HepG2 (cell line): ENCODE measurements around the gene HSD3B7. TPM values are rescaled to one million over a fixed set of nuclear protein-coding genes. Genes with fewer than 3 reads are reported as not detected.
A peak's percentile ranks its signal among the peaks of the same experiment; 100 is the strongest.

Experiments used
- ARID4A ChIP-seq: sonication (generic); formaldehyde crosslinking; IDR thresholded peaks from 2 replicates; pipeline ENCODE4 v1.5.0; 2020; ENCODE audit warnings: mild to moderate bottlenecking, missing genetic modification reagents, borderline replicate concordance
- GLMP ChIP-seq: sonication (generic); formaldehyde crosslinking; IDR thresholded peaks from 2 replicates; pipeline ENCODE4 v1.9.0; 2021; ENCODE audit warnings: missing genetic modification reagents, mild to moderate bottlenecking, borderline replicate concordance
- GMEB2 ChIP-seq: IDR thresholded peaks from 2 replicates; pipeline ENCODE4 v1.6.1; 2016; ENCODE audit warnings: missing biosample characterization, missing genetic modification reagents, low read depth
- HES4 ChIP-seq: sonication (generic); formaldehyde crosslinking; IDR thresholded peaks from 2 replicates; pipeline ENCODE4 v1.9.0; 2021; ENCODE audit warnings: mild to moderate bottlenecking, missing genetic modification reagents, borderline replicate concordance
- MTERF4 ChIP-seq: sonication (generic); formaldehyde crosslinking; IDR thresholded peaks from 2 replicates; pipeline ENCODE4 v1.8.0; 2023; ENCODE audit warnings: mild to moderate bottlenecking, missing genetic modification reagents
- PHF8 ChIP-seq: sonication (generic); formaldehyde crosslinking; IDR thresholded peaks from 2 replicates; pipeline ENCODE4 v1.5.0; 2020; ENCODE audit warnings: missing genetic modification reagents
- RNF219 ChIP-seq: sonication (generic); formaldehyde crosslinking; IDR thresholded peaks from 2 replicates; pipeline ENCODE4 v1.5.0; 2020; ENCODE audit warnings: mild to moderate bottlenecking, missing genetic modification reagents
- RXRA ChIP-seq: sonication (generic); formaldehyde crosslinking; IDR thresholded peaks from 2 replicates; pipeline ENCODE4 v1.5.1; 2020; ENCODE audit warnings: missing genetic modification reagents
- U2AF2 ChIP-seq: fragments of 200-400 bp; formaldehyde crosslinking; IDR thresholded peaks from 2 replicates; pipeline ENCODE4 v1.6.1; 2017; ENCODE audit warnings: low read depth, mild to moderate bottlenecking, low read length
- ZFYVE20 ChIP-seq: sonication (generic); formaldehyde crosslinking; IDR thresholded peaks from 2 replicates; pipeline ENCODE4 v1.8.0; 2023; ENCODE audit warnings: low read depth, mild to moderate bottlenecking, moderate library complexity, missing genetic modification reagents, borderline replicate concordance
- ZIK1 ChIP-seq: sonication (generic); formaldehyde crosslinking; IDR thresholded peaks from 2 replicates; pipeline ENCODE4 v1.5.0; 2020; ENCODE audit warnings: mild to moderate bottlenecking, low read depth, missing genetic modification reagents, borderline replicate concordance
- ZNF20 ChIP-seq: sonication (generic); formaldehyde crosslinking; IDR thresholded peaks from 2 replicates; pipeline ENCODE4 v1.4.0; 2020; ENCODE audit warnings: mild to moderate bottlenecking, moderate library complexity, missing genetic modification reagents
- ZNF710 ChIP-seq: sonication (generic); formaldehyde crosslinking; IDR thresholded peaks from 2 replicates; pipeline ENCODE4 v1.5.0; 2020; ENCODE audit warnings: mild to moderate bottlenecking, missing genetic modification reagents, borderline replicate concordance
- ZNF891 ChIP-seq: sonication (generic); formaldehyde crosslinking; IDR thresholded peaks from 2 replicates; pipeline ENCODE4 v1.5.0; 2020; ENCODE audit warnings: mild to moderate bottlenecking, missing genetic modification reagents
- polyA plus RNA-seq, 8 experiments: library from polyadenylated mRNA; depleted of rRNA in 3 of 8; stranded (reverse) in 7 of 8; unstranded in 1 of 8; fragments of >200 nt; fragmentation: Illumina TruSeq in 4 of 8; extraction: Trizol in 4 of 8; gene quantifications; 2 replicates each; pipeline versions ENCODE4 v1.2.1 to v1.2.3, GENCODE V29; 2011 to 2016; ENCODE audit warnings: low read depth in 4 of 8, missing spikeins in 1 of 8, mixed read lengths in 1 of 8; ENCODE audit not compliant: insufficient read depth in 1 of 8
- total RNA-seq, 5 experiments: library from RNA; depleted of rRNA; stranded (reverse); fragments of >200 nt; fragmentation: Illumina TruSeq; extraction: Trizol; gene quantifications; 2 replicates each; pipeline ENCODE4 v1.2.3, GENCODE V29; 2016; ENCODE audit warnings: low read depth in 1 of 5

Gene HSD3B7
- total and polyA plus RNA-seq, 2 of the 13 experiments (the other 11 are each of a cell fraction or from before 2014, with no cell fraction given): 32.9 to 69.7 TPM

GRCh38 chr16:31033709-31034492 is 48.9 kb downstream of the HSD3B7 start (continued):
- no peak; the same call in 1 of the 2 replicates for TF ChIP-seq GMEB2
- TF ChIP-seq PHF8 (CRISPR knock-in tag): peak; percentile 51; the same call in 1 of the 2 replicates
- no peak for TF ChIP-seq ZFYVE20 (CRISPR knock-in tag)
- TF ChIP-seq ZNF891 (CRISPR knock-in tag): no peak
- no peak for TF ChIP-seq RNF219
- TF ChIP-seq MTERF4 (CRISPR knock-in tag): peak; percentile 68; the same call in 1 of the 2 replicates
- TF ChIP-seq U2AF2: no peak
- TF ChIP-seq HES4: 0 out of 2 replicates have a peak, but pooled peaks have one; percentile 70
- no peak for TF ChIP-seq RXRA (CRISPR knock-in tag)
- TF ChIP-seq ARID4A: peak; percentile 67; the same call in 1 of the 2 replicates
- no peak for TF ChIP-seq GLMP (CRISPR knock-in tag)
- no peak for TF ChIP-seq ZNF20 (CRISPR knock-in tag)
- TF ChIP-seq ZNF710 (CRISPR knock-in tag): no peak
- TF ChIP-seq ZIK1 (CRISPR knock-in tag): peak; percentile 68; the same call in 1 of the 2 replicates
